HUDEP-2 (cell line): ENCODE measurements around the gene KRT82.

ENCODE experiments used
- DNase-seq, 76 experiments: peaks; one replicate each; lab custom pipeline; 2025; ENCODE audit not compliant: unreplicated experiment in 76 of 76; lab: John Stamatoyannopoulos, UW

KRT82 gene

DNA sequence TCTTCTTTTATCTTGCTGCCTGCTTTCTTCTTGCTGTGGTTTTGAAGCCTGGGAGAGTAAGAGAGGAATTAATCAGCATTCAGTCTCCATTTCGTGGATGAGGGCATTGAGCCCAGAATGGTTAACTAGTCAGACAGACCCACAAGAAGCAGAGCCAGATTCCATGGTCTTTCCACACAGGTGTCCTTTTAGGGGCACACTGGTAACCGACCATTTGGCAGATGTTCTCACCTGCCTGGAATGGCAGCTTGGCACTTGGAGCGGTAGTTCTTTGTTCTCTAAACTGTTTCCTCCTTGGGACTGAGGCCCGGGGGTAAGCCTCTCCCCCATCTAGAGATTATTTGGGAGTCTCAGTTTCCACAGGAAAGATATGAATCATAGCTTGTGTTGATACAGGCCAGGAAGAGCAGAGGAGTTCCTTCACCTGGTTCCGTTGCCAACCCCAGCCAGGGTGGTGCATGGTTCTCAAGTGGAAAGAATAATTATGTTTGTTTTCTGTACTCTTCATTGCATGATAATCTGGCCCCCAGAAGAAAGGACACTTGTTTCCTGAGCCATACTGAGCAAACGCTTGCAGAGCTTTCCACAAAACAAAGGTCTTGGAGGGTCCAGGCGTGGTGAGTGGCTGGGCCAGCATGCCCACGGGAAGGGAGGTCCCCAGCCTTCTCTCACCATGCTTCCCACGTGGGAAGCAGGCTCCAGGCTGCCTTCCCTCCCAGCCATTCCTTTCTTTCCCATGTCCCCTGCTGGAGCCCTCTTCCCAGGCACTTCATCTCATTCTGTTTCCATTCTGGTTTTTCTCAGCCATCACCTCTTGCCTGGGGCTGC lies 30.1 kb upstream of the KRT82 start:
- DNase-seq = no peak

GRCh38 chr12:52435659-52435999 lies 29.5 kb upstream of the KRT82 start:
- no peak for DNase-seq

- DNase-seq = no peak
Measured at GRCh38 chr12:52434760-52435530, 28.8 kb upstream of the KRT82 start.

- no peak for DNase-seq
Measured at GRCh38 chr12:52434081-52434733, 28.1 kb upstream of the KRT82 start, which contains the start of gene KRT75. KRT75 (minus strand) TSS chr12:52434371; CDS start chr12:52434304, 67 bp downstream.

DNA sequence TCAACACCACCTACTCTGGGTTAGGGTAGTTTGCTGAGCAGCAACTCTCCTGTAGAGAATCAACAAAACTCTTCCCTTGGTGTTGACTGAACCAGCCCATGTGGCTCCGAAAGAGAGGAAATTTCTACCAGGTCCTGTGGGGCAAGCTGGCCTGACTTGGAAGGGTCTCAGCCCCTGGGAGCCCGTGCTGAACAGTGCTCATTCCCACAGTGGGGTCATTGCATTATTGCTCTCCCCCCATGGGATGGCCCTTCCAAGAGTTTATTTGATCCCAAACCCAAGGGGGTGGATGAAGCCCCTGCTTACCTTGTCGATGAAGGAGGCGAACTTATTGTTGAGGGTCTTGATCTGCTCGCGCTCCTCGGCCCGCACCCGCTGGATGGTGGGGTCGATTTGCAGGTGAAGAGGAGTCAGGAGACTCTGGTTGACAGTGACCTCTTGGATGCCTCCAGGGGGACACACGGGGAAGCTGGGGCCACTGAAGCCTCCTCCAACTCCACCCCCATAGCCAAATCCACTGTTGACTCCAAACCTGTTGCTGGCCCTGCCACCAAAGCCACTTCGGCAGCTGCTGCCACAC lies 27.5 kb upstream of the KRT82 start:
- DNase-seq = no peak

DNA sequence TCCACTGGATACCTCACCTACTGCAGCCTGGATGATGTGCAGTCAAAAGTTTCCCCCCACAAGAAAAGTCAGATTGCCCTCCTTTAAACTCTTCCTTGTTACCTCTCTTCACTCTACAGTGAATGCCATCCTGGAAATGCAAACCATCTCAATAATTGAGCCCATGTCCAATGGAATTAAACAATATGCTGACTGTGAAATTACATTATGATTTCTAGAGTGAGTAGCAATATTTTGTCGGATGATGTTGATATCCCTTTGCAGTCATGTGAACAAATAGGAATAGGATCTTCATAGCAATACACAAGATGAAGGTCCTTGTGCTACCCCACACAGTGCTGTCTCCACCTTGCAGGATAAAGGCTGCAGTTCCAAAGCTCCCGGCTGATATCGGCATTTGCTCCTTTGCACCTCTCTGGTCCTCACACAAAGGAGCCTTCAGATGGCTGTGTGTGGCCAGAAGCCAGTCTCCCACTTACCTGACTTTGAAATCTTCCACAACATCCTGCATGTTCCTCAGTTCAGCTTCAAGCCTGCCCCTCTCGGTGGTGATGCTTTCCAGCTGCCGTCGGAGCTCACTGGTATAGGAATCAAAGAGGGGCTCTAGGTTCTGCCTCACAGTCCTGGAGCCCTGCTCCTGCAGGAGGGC lies 26.5 kb upstream of the KRT82 start:
- no peak for DNase-seq

DNA sequence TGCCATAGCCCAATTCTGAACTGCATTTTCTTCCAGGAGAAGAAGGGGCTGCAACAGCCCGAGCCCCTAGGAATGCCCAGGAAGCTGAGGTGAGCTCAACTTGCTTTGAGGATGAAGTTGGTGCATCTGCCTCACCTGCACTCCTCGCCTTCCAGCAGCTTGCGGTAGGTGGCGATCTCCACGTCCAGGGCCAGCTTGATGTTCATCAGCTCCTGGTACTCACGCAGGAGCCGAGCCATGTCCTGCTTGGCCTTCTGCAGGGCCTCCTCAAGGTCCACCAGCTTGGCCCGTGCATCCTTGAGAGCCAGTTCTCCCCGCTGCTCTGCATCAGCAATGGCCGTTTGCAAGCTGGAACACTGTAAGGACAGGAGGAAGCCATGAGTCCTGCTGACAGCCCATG lies 22.0 kb upstream of the KRT82 start:
- no peak for DNase-seq

DNA sequence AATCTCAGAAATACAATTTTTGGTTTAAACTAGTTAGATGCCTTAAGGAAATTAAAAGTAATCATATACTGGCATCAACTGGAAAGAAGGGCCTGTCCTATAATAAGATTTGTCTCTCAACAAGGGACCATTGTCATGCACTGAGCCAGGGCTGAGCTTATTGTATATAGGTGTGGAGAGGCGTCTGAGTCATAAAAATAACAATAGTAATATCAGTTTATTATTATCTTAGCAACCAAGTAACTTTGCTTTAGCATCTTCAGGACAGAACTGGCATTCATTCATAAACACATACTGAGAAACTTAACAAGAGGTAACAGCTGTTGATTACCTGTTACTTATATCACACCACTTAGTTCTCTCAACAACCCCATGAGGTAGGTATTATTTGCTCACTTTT lies 20.9 kb upstream of the KRT82 start:
- DNase-seq = no peak

DNA sequence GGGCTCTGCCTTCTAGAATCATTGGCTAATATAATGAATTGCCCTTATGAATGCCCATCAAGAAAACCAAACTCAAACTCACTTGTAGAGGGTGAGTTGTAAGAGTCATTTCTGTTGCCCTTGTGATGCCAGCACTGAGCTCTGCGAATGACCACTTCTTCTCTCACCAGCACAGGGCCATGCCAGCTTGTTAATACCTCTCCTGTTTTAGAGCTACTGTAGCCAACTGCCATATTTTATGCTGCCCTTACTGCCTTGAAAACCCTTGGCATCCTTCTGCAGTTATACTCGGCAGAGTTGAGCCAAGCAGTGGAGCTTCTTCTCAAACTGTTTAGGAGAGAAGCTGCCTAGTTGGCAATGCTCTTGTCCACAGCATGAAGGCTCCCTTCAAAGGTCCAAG lies 19.9 kb upstream of the KRT82 start:
- no peak for DNase-seq

DNA sequence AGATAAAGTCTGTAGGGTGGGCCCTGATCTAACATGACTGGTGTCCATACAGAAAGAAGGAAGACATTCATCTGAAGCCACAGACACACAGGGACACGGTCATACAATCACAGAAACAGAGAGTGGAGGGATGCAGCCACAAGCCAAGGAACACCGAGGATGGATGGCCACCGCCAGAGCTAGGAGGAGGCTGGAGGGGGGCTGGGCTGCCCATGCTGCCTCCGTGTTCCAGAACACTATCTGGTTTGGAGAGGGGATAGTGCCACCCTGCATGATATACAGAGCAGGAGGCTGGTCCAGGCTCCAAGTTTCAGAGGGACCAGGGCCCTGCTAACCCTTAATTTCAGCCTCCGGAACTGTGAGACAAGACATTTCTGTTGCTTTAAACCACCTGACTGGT lies 19.3 kb upstream of the KRT82 start:
- no peak for DNase-seq

DNA sequence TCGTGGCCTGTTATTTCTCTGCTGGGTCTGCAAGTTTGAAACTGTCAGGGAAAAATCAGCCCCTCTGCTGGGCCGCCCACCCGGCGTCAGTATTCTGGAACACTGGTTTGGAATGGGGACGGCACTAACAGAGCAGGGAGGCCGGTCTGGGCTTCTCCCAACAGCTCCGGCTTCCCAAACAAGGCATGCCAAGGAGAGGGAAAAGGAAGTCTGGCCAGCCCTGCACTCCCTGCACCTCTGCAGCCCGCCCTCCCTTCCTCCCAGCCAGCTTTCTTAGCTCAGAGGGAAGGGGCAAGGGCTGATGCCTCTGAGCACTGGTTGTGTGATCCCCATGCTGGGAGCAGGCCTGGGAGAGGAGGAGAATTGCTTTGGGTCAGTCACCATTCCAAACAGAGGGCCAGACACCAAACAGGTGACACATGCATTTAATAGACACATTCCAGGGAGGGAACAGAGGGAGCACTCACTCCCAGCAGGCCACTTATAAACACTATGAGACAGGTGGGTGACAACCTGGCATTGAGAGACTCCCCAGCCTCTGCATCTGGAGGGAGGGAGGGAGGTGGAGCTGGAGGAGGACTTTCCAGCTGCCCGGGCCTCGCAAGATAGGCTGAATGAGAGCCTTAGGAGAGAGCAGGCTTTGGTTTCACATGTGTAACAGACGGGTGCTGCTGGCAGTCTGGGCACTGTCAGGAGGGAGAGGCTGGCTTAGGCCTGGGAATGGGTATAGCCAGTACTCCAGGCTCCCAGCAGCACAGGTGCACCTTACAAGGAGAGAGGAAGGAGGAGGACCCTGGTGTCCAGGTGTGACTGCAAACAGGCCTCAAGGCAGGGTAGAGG lies 17.7 kb upstream of the KRT82 start:
- no peak for DNase-seq

DNA sequence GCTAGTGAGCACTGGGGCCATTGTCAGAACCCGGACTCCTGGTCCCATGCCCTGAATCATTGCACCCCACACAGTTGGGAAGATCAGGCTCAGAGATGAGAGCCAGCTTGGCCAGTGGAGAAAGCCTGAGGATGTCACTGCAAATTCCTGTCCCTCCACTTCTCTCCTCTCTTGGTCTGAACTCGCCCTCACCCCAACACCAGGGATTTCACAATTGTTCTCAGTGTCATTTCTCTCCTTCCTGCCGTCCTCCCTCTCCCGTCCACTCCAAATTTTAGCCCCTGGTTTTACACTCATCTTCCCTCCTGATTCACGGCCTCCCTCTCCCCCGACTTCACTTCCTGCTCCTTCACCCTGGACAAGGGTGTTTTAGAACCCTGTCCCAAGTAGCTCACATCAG lies 16.9 kb upstream of the KRT82 start:
- DNase-seq = no peak

GRCh38 chr12:52419656-52420055 lies 13.5 kb upstream of the KRT82 start:
- DNase-seq = no peak

- no peak for DNase-seq
Measured at GRCh38 chr12:52418576-52419110, 12.5 kb upstream of the KRT82 start.

- no peak for DNase-seq
Measured at GRCh38 chr12:52417740-52418139, 11.6 kb upstream of the KRT82 start.

GRCh38 chr12:52416795-52417194 lies 10.7 kb upstream of the KRT82 start:
- no peak for DNase-seq

- DNase-seq = no peak
Measured at GRCh38 chr12:52415870-52416750, 10.0 kb upstream of the KRT82 start.

DNA sequence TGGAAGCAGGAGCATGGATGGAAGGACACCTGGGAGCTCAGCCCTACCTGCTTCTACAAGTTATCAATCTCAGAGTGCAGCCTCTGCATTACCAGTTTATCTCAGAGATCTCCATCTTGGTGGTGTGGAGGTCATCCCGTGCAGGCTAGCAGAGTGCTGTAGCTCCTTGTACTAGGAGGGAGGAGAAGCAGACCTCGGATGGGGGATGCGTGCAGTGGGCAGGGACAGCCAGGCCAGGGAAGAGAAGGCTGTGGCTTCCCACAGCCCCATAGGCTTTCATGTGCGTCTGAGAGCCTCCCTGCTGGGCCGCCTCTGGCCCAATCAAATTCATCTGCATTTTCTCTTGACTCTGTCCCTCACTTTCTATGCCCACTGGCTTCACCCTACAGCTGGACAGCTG lies 8.8 kb upstream of the KRT82 start:
- DNase-seq = no peak
